HepG2 (cell line): ENCODE data around the gene TOPBP1. TPM values are rescaled to one million over a fixed set of nuclear protein-coding genes. Genes with fewer than 3 reads are reported as not detected.

ENCODE experiments used
- ATAC-seq: fragments of 200-7000 bp; cut with Tn5 transposase; 3 replicates; pipeline ENCODE4 v1.9.1; 2020; ENCODE audit warnings: mild to moderate bottlenecking, moderate library complexity
- BruUV-seq: library from RNA; stranded (reverse); fragments of 400-500 nt; replicated peaks from 2 replicates; lab custom pipeline; 2021; lab: Mats Ljungman, UMichigan
- CTCF ChIA-PET: fragments of 300-600 bp; formaldehyde crosslinking; extraction: SDS; loops from one replicate; lab custom pipeline; 2021; ENCODE audit warnings: low total read pairs, inconsistent platforms, low intra/inter-chr PET ratio; lab: Yijun Ruan, JAX
- POLR2A ChIA-PET: fragments of 350-600 bp; sonication (Branson Sonifier 250); formaldehyde crosslinking; loops from one replicate; lab custom pipeline; 2020; ENCODE audit warnings: antibody characterized with exemption, inconsistent platforms; lab: Yijun Ruan, JAX
- DNase-seq: peaks from one replicate; pipeline ENCODE4 v3.0.0-alpha.2; 2015; ENCODE audit warnings: low spot score
- FAIRE-seq: peaks from 3 replicates; lab custom pipeline; 2011; peaks lifted over from hg19 to GRCh38; lab: Jason Lieb, UNC
- H2AFZ ChIP-seq: one replicate; pipeline ENCODE4 v1.6.1; 2011; ENCODE audit warnings: low read length, inconsistent platforms
- H3K27ac ChIP-seq: fragments of 300-600 bp; 3 replicates; pipeline ENCODE4 v1.8.0; 2011; ENCODE audit warnings: mixed run types, mild to moderate bottlenecking, mixed read lengths, low read length, inconsistent platforms; ENCODE audit not compliant: insufficient read depth; ENCODE audit errors: extremely low read length
- H3K27me3 ChIP-seq, 2 experiments: fragments of 200-600 bp in 1 of 2; 2 replicates in 1 of 2; 3 replicates in 1 of 2; pipeline versions ENCODE4 v1.6.0 to v1.8.0; 2011; ENCODE audit warnings: low read length in 2 of 2, mild to moderate bottlenecking in 2 of 2, moderate library complexity in 2 of 2, inconsistent platforms in 1 of 2; ENCODE audit not compliant: insufficient read depth in 2 of 2, control insufficient read depth in 1 of 2
- H3K36me3 ChIP-seq, 2 experiments: fragments of 200-600 bp in 1 of 2; replicated peaks in 1 of 2; 2 replicates in 1 of 2; 3 replicates in 1 of 2; pipeline versions ENCODE4 v1.5.1 to v1.8.0; 2011; ENCODE audit warnings: low read length in 2 of 2, inconsistent platforms in 1 of 2; ENCODE audit not compliant: insufficient read depth in 2 of 2, control insufficient read depth in 1 of 2
- H3K4me1 ChIP-seq: 2 replicates; pipeline ENCODE4 v1.5.1; 2012; ENCODE audit warnings: low read length, inconsistent platforms; ENCODE audit not compliant: insufficient read depth
- H3K4me2 ChIP-seq: 2 replicates; pipeline ENCODE4 v1.6.0; 2011; ENCODE audit warnings: low read depth, low read length, inconsistent platforms
- H3K4me3 ChIP-seq, 3 experiments: fragments of 200-600 bp in 1 of 3; sonication (generic), shearing (Covaris generic) in 1 of 3; replicated peaks in 1 of 3; 2 replicates each; pipeline ENCODE4 v1.5.1; 2011 to 2016; ENCODE audit warnings: low read length in 3 of 3, inconsistent platforms in 2 of 3, low read depth in 2 of 3, mild to moderate bottlenecking in 2 of 3, control low read depth in 1 of 3, mixed read lengths in 1 of 3; ENCODE audit not compliant: insufficient read depth in 1 of 3
- H3K79me2 ChIP-seq: one replicate; pipeline ENCODE4 v1.6.1; 2011; ENCODE audit warnings: low read length, inconsistent platforms; ENCODE audit not compliant: insufficient read depth
- H3K9ac ChIP-seq: 2 replicates; pipeline ENCODE4 v1.6.0; 2011; ENCODE audit warnings: mild to moderate bottlenecking, low read depth, low read length, inconsistent platforms; ENCODE audit not compliant: insufficient read depth
- H3K9me3 ChIP-seq: 2 replicates; pipeline ENCODE4 v1.5.1; 2012; ENCODE audit warnings: mild to moderate bottlenecking, low read length
- H4K20me1 ChIP-seq: 2 replicates; pipeline ENCODE4 v1.6.0; 2011; ENCODE audit warnings: inconsistent platforms, mild to moderate bottlenecking, low read length, moderate library complexity; ENCODE audit not compliant: insufficient read depth
- BRD4 ChIP-seq: sonication (generic); formaldehyde crosslinking; IDR thresholded peaks from 2 replicates; pipeline ENCODE4 v1.4.0; 2020; ENCODE audit warnings: missing genetic modification reagents
- CBX5 ChIP-seq: sonication (generic); formaldehyde crosslinking; IDR thresholded peaks from 2 replicates; pipeline ENCODE4 v1.4.0; 2020; ENCODE audit warnings: missing genetic modification reagents, borderline replicate concordance
- NFKB2 ChIP-seq: sonication (generic); formaldehyde crosslinking; IDR thresholded peaks from 2 replicates; pipeline ENCODE4 v1.4.0; 2020; ENCODE audit warnings: missing genetic modification reagents, borderline replicate concordance
- PHB2 ChIP-seq: fragments of 450-650 bp; IDR thresholded peaks from 2 replicates; pipeline ENCODE4 v1.6.1; 2018; ENCODE audit not compliant: partially characterized antibody
- PHF20 ChIP-seq: sonication (generic); formaldehyde crosslinking; IDR thresholded peaks from 2 replicates; pipeline ENCODE4 v1.5.0; 2020; ENCODE audit warnings: mild to moderate bottlenecking, missing genetic modification reagents
- RXRA ChIP-seq: sonication (generic); formaldehyde crosslinking; IDR thresholded peaks from 2 replicates; pipeline ENCODE4 v1.5.1; 2020; ENCODE audit warnings: missing genetic modification reagents
- TEAD2 ChIP-seq: sonication (generic); formaldehyde crosslinking; IDR thresholded peaks from 2 replicates; pipeline ENCODE4 v1.9.0; 2021; ENCODE audit warnings: missing genetic modification reagents
- TOPORS ChIP-seq: sonication (generic); formaldehyde crosslinking; IDR thresholded peaks from 2 replicates; pipeline ENCODE4 v1.8.0; 2023; ENCODE audit warnings: mild to moderate bottlenecking, missing genetic modification reagents
- ZFP82 ChIP-seq: sonication (generic); formaldehyde crosslinking; IDR thresholded peaks from 2 replicates; pipeline ENCODE4 v1.5.1; 2020; ENCODE audit warnings: mild to moderate bottlenecking, missing genetic modification reagents, borderline replicate concordance
- ZNF556 ChIP-seq: sonication (generic); formaldehyde crosslinking; IDR thresholded peaks from 2 replicates; pipeline ENCODE4 v1.4.0; 2020; ENCODE audit warnings: mild to moderate bottlenecking, missing genetic modification reagents, borderline replicate concordance
- ZNF776 ChIP-seq: sonication (generic); formaldehyde crosslinking; IDR thresholded peaks from 2 replicates; pipeline ENCODE4 v1.4.0; 2020; ENCODE audit warnings: mild to moderate bottlenecking, missing genetic modification reagents
- WGBS: methylation state at CpG from one replicate; pipeline ENCODE4 v1.1.6; 2017; ENCODE audit warnings: low lambda C conversion rate; 5-methylcytosine and 5-hydroxymethylcytosine counted together
- in situ Hi-C: cut with HindIII; loops from 2 replicates; pipeline ENCODE4 v1.10.0; 2017; ENCODE audit warnings: low pct_unique_long_range_greater_than_20kb; ENCODE audit not compliant: extremely low pct_ligation_motif_present
- intact Hi-C: fragments of 100-400 bp; cut with micrococcal nuclease; formaldehyde crosslinking; loops from one replicate; pipeline ENCODE4 v1.10.0; 2022; ENCODE audit not compliant: unreplicated experiment
- polyA plus RNA-seq, 8 experiments: library from polyadenylated mRNA; depleted of rRNA in 3 of 8; stranded (reverse) in 7 of 8; unstranded in 1 of 8; fragments of >200 nt; fragmentation: Illumina TruSeq in 4 of 8; extraction: Trizol in 4 of 8; gene quantifications; 2 replicates each; pipeline versions ENCODE4 v1.2.1 to v1.2.3, GENCODE V29; 2011 to 2016; ENCODE audit warnings: low read depth in 4 of 8, missing spikeins in 1 of 8, mixed read lengths in 1 of 8; ENCODE audit not compliant: insufficient read depth in 1 of 8
- total RNA-seq, 5 experiments: library from RNA; depleted of rRNA; stranded (reverse); fragments of >200 nt; fragmentation: Illumina TruSeq; extraction: Trizol; gene quantifications; 2 replicates each; pipeline ENCODE4 v1.2.3, GENCODE V29; 2016; ENCODE audit warnings: low read depth in 1 of 5

Gene TOPBP1
- total and polyA plus RNA-seq, 2 of the 13 experiments (the other 11 are each of a cell fraction or from before 2014, with no cell fraction given), result 24.3 to 42.9 TPM

- H3K4me2 ChIP-seq, result peak overlapping the region; percentile 4
- 36% methylated on average over 3 of the region's 3 CpGs for WGBS
- no peak overlapping the region for H2AFZ ChIP-seq
- ATAC-seq, result peak; percentile 41; the same call in 2 of the 3 replicates
- ChIA-PET POLR2A (interaction anchor here (1.3 to 3.5 kb wide), 4 partner anchors 9 to 50 kb away, joined by 4 to 11 read pairs (median 6); partner anchors contain the start of gene TF), CTCF (no interaction called here)
- no peaks in the 10 kb centered on the region for H3K36me3 ChIP-seq
- BruUV-seq, result no TSS peak
- no peaks in the 10 kb centered on the region for H3K79me2 ChIP-seq
- no peak overlapping the region for H3K9ac ChIP-seq
- H3K27ac ChIP-seq, result no peak overlapping the region
- in situ Hi-C loops, result no loop called here
- H3K4me3 ChIP-seq, result no peak overlapping the region
- intact Hi-C loops, result no loop called here
- no peaks in the 10 kb centered on the region for H3K9me3 ChIP-seq
- H3K4me1 ChIP-seq, result peaks cover 50% of the 10 kb centered on the region
- FAIRE-seq, result peak; percentile 15
- DNase-seq, result no peak
- H4K20me1 ChIP-seq, result no peaks in the 10 kb centered on the region
- no peaks in the 10 kb centered on the region for H3K27me3 ChIP-seq
- TF ChIP-seq ZNF556 (CRISPR knock-in tag), result no peak
- no peak for TF ChIP-seq TEAD2 (CRISPR knock-in tag)
- TF ChIP-seq ZFP82 (CRISPR knock-in tag), result no peak
- no peak for TF ChIP-seq PHF20
- TF ChIP-seq NFKB2, result no peak
- no peak for TF ChIP-seq PHB2
- no peak for TF ChIP-seq CBX5 (CRISPR knock-in tag)
- no peak for TF ChIP-seq RXRA
- no peak for TF ChIP-seq ZNF776 (CRISPR knock-in tag)
- TF ChIP-seq TOPORS, result no peak
- no peak for TF ChIP-seq BRD4 (CRISPR knock-in tag)
- TF ChIP-seq, all 625 proteins: peak for 0
Observed at GRCh38 chr3:133695560-133696171, 33.9 kb upstream of the TOPBP1 start.
